Gastroesophageal sphincter (tissue), 4 donors: ENCODE data around the gene C9orf78. TPM values are rescaled to one million over a fixed set of nuclear protein-coding genes. Genes with fewer than 3 reads are reported as not detected.

Experiments used
- ATAC-seq: fragments of 150-250 bp; one replicate; pipeline ENCODE4 v1.9.1; 2016; ENCODE audit warnings: mild to moderate bottlenecking, moderate library complexity
- H3K27ac ChIP-seq, 4 donors: fragments of 200-600 bp; sonication (generic) in 3 of 4; 1 replicate in 3 of 4; 2 replicates in 1 of 4; pipeline ENCODE4 v1.5.1; 2016 to 2019
- H3K27me3 ChIP-seq: fragments of 200-600 bp; sonication (generic); one replicate; pipeline ENCODE4 v1.5.1; 2019
- H3K36me3 ChIP-seq, 2 donors: fragments of 200-600 bp; sonication (generic); one replicate each; pipeline ENCODE4 v1.5.1; 2019; ENCODE audit warnings: control low read depth in 1 of 2
- H3K4me1 ChIP-seq, 3 donors: fragments of 200-600 bp; sonication (generic); 1 replicate in 2 of 3; 2 replicates in 1 of 3; pipeline ENCODE4 v1.5.1; 2016 to 2019; ENCODE audit warnings: control low read depth in 2 of 3
- H3K4me3 ChIP-seq, 2 donors: fragments of 200-600 bp; sonication (generic); one replicate each; pipeline ENCODE4 v1.5.1; 2019; ENCODE audit warnings: mild to moderate bottlenecking in 1 of 2, moderate library complexity in 1 of 2
- H3K9me3 ChIP-seq, 3 donors: fragments of 200-600 bp; sonication (generic); one replicate each; pipeline ENCODE4 v1.5.1; 2017 to 2019; ENCODE audit warnings: control low read depth in 2 of 3
- EP300 ChIP-seq: sonication (generic); formaldehyde crosslinking; IDR thresholded peaks from one replicate; pipeline ENCODE4 v1.6.1; 2017; ENCODE audit warnings: antibody characterized with exemption, mild to moderate bottlenecking
- POLR2A ChIP-seq, 2 donors: fragments of 450-650 bp; IDR thresholded peaks; one replicate each; pipeline ENCODE4 v1.6.1; 2017; ENCODE audit warnings: antibody characterized with exemption in 2 of 2, mild to moderate bottlenecking in 2 of 2, moderate library complexity in 1 of 2
- POLR2AphosphoS5 ChIP-seq: sonication (generic); formaldehyde crosslinking; IDR thresholded peaks from one replicate; pipeline ENCODE4 v1.6.1; 2017; ENCODE audit warnings: antibody characterized with exemption
- WGBS, 2 donors: methylation state at CpG; one replicate each; pipeline ENCODE4 v1.1.5; 2018; ENCODE audit warnings: low coverage in 1 of 2; 5-methylcytosine and 5-hydroxymethylcytosine counted together
- total RNA-seq, 4 donors: library from RNA; depleted of rRNA; stranded (reverse); fragments of >200 nt; gene quantifications; one replicate each; pipeline ENCODE4 v1.1.0, GENCODE V29; 2016
- TF ChIP-seq, protein P1 (sequence below), 4 experiments: fragments of 200-600 bp in 2 of 4; fragments of 450-650 bp in 2 of 4; sonication (generic) in 1 of 4; IDR thresholded peaks; one replicate each; pipeline ENCODE4 v1.5.1; 2017 to 2019; ENCODE audit warnings: antibody characterized with exemption in 4 of 4, mild to moderate bottlenecking in 2 of 4, moderate library complexity in 2 of 4

Gene C9orf78
- total RNA-seq, 4 donors from 2014 or later: 59.9 to 113 (median 85.0) TPM

DNA sequence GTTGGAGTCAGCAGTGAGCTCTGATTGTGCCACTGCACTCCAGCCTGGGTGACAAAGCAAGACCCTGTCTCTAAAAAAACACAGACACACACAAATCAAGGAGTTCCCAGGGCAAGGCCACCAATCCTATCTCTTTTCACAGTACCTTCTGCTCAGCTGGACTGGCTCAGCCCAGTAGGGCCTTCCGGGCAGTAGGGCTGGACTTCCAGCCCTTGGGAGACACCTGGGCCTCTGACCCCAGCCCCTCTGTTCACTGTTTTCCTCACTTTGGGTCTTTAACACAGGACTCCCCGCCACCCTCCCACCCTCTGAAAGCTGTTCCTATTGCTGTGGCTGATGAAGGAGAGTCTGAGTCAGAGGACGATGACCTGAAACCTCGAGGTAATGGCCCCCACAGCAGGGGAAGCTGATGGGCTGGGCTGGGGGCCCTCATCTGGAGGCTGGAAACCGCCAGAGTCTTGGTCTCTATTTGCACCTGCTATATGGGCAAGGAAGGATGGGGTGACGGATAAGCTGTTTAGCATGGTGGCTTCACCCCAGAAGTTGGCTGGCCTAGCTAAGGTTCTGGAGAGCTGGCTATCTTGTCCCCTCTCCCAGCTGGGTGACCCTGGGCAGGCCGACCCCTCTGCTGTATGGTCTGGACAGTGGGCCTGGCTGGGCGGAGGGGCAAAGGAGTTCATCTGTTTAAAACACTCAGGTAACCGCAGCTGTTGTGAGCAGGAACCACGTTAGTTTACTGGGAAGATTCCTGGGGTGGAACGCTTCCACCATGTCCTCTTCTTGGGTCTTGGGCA lies 25.8 kb upstream of the C9orf78 start:
- WGBS, 2 donors: 90% methylated on average over 2 of the region's 11 CpGs; no CpG with 5 or more reads in 1 of the 2 donors
- H3K4me3 ChIP-seq: no peak overlapping the region
- no peaks in the 10 kb centered on the region for H3K9me3 ChIP-seq
- H3K36me3 ChIP-seq: peaks cover 0 to 97% of the 10 kb centered on the region in 2 donors
- H3K27ac ChIP-seq: no peak overlapping the region
- ATAC-seq: no peak
- TF ChIP-seq, protein P1, sequence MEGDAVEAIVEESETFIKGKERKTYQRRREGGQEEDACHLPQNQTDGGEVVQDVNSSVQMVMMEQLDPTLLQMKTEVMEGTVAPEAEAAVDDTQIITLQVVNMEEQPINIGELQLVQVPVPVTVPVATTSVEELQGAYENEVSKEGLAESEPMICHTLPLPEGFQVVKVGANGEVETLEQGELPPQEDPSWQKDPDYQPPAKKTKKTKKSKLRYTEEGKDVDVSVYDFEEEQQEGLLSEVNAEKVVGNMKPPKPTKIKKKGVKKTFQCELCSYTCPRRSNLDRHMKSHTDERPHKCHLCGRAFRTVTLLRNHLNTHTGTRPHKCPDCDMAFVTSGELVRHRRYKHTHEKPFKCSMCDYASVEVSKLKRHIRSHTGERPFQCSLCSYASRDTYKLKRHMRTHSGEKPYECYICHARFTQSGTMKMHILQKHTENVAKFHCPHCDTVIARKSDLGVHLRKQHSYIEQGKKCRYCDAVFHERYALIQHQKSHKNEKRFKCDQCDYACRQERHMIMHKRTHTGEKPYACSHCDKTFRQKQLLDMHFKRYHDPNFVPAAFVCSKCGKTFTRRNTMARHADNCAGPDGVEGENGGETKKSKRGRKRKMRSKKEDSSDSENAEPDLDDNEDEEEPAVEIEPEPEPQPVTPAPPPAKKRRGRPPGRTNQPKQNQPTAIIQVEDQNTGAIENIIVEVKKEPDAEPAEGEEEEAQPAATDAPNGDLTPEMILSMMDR (IDR thresholded peaks at IDR 0.05): no peak
- TF ChIP-seq EP300 (no peak), POLR2A (IDR thresholded peaks at IDR 0.05) (no peak), POLR2AphosphoS5 (no peak)
- H3K4me1 ChIP-seq: no peaks in the 10 kb centered on the region
- H3K27me3 ChIP-seq: no peaks in the 10 kb centered on the region

DNA sequence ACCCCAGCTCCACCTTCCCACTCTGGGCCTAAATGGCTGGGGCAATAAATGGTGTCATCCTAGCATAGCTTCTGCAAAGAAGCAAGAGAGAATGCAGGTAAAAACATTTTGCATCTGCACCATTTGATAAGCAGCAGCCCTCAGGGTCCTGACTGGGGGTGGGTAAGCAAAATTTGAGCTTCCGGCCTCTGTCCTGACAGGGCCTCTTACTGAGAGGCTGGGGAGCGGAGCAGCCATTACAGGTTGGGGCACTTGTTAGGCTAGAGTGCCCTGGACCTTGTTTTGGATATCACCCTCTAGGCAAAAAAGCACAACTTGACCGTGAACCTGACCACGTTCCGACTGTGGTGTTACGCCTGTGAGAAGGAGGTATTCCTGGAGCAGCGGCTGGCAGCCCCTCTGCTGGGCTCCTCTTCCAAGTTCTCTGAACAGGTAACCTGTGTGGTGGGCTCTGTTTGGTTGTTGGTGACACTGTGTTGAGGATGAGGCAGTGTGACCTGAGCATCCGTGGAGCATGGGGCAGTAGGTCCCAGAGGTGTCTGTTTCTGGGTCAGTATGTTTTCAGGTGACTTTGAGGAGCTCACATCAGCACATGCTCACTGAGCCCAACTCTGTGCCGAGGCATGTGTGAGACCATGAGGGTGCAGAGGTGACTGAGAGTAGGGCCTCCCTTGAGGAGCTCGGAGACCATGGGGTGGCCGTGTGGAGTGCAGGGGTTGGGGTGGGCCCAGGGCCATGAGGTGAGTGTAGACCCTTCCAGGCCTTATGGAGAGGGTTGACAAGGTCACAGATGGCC lies 23.3 kb upstream of the C9orf78 start:
- 90% methylated on average over 2 of the region's 11 CpGs; no CpG with 5 or more reads in 1 of the 2 donors for WGBS, 2 donors
- TF ChIP-seq POLR2A (IDR thresholded peaks at IDR 0.05) (no peak), EP300 (no peak), POLR2AphosphoS5 (no peak)
- TF ChIP-seq, protein P1 (IDR thresholded peaks at IDR 0.05): no peak
- no peak overlapping the region for H3K4me3 ChIP-seq
- peaks cover 0 to 96% of the 10 kb centered on the region in 2 donors for H3K36me3 ChIP-seq
- H3K27me3 ChIP-seq: no peaks in the 10 kb centered on the region
- H3K27ac ChIP-seq: no peak overlapping the region
- peaks cover 0 to 2% (median 0%) of the 10 kb centered on the region in 3 donors for H3K4me1 ChIP-seq
- no peak for ATAC-seq
- no peaks in the 10 kb centered on the region for H3K9me3 ChIP-seq

DNA sequence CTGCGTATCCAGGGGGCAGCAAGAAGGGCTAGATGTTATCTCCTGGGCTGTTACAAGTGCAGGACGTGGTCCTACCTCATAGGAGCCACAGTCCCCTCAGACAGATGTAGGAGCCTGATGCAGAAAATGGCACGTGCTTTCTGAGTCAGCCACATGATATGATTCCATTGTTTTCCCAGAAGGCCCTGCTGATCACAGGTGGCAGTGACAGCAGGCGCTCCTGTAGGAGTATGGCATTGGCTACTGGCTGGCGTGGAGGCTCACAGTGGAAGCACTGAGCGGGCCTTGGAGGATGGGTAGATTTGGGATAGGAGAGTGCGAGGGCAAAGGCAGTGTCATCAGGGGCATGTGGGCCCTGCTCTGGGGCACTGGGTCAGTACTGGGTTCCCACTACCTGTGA lies 22.1 kb upstream of the C9orf78 start:
- Histone ChIP-seq H3K27ac (no peak overlapping the region), H3K27me3 (no peaks in the 10 kb centered on the region), H3K4me1 (peaks cover 0 to 14% (median 0%) of the 10 kb centered on the region in 3 donors), H3K4me3 (no peak overlapping the region), H3K9me3 (no peaks in the 10 kb centered on the region), H3K36me3 (peaks cover 0 to 96% of the 10 kb centered on the region in 2 donors)
- WGBS, 2 donors: 92 to 100% methylated on average over 1 to 2 of the region's 7 CpGs
- no peak for TF ChIP-seq EP300
- no peak for TF ChIP-seq POLR2A (IDR thresholded peaks at IDR 0.05)
- TF ChIP-seq POLR2AphosphoS5: no peak
- TF ChIP-seq, protein P1 (IDR thresholded peaks at IDR 0.05): no peak
- no peak for ATAC-seq

DNA sequence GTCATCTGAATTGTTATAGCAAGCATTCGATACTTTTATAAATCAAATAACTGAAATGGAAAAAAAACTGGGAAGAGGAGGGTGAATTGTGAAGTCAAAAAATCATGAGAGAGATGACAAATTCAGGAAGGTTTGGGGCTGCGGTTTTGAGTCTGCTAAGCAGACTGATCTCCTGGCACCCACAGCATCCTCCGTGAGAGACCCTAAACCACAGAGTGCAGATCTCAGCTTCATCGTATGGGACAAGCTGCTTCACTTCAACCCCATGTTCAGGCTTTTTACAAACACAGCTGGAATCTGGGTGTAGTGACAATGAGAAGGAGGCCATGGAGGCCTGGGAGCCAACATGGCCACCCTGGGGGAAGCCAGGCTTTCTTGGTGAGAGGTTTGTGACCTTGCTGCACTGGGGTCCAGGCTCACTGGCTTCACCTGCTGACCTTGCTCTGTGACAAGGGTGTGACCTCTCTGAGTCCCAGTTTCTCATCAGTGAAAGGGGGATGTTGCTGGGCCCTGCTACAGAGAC lies 19.6 kb upstream of the C9orf78 start:
- H3K4me1 ChIP-seq: peaks cover 0 to 39% (median 0%) of the 10 kb centered on the region in 3 donors
- no peak overlapping the region for H3K4me3 ChIP-seq
- H3K27ac ChIP-seq: no peak overlapping the region
- peaks cover 0 to 96% of the 10 kb centered on the region in 2 donors for H3K36me3 ChIP-seq
- 88 to 92% methylated on average over 1 to 4 of the region's 4 CpGs for WGBS, 2 donors
- ATAC-seq: no peak
- TF ChIP-seq POLR2AphosphoS5: no peak
- no peaks in the 10 kb centered on the region for H3K9me3 ChIP-seq
- no peaks in the 10 kb centered on the region for H3K27me3 ChIP-seq

DNA sequence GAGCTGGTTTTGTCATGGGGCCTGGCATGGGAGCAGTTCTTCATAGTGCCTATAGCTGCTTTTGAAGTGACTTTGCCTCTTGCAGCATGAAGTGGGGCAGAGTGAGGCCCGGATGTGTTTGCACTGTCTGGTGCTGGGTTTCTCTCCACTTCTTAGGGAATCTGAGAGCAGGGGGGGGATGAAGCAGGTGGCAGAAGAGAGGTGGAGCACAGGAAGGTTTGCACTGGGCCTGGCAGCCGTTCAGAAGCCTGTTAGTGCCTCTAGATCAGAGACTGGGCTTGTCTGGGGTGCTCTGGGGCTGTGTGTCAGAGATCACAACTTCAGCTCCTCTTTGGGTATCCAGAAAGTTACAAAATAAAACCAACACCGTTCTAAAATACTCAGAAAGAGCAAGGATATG lies 18.5 kb upstream of the C9orf78 start:
- WGBS, 2 donors: 39% methylated on average over 3 of the region's 3 CpGs; no CpG with 5 or more reads in 1 of the 2 donors
- no peak overlapping the region for H3K4me3 ChIP-seq
- peaks cover 0 to 50% (median 4%) of the 10 kb centered on the region in 3 donors for H3K4me1 ChIP-seq
- peaks cover 0 to 89% of the 10 kb centered on the region in 2 donors for H3K36me3 ChIP-seq
- no peak overlapping the region for H3K27ac ChIP-seq
- ATAC-seq: no peak
- H3K9me3 ChIP-seq: no peaks in the 10 kb centered on the region
- no peak for TF ChIP-seq EP300
- no peak for TF ChIP-seq POLR2A (IDR thresholded peaks at IDR 0.05)
- TF ChIP-seq, protein P1 (IDR thresholded peaks at IDR 0.05): no peak
- no peak for TF ChIP-seq POLR2AphosphoS5
- no peaks in the 10 kb centered on the region for H3K27me3 ChIP-seq
